Neural cell (in vitro differentiated cells): ENCODE results near the gene DOK6.

ENCODE experiments used
- EP300 ChIP-seq: fragments of 450-650 bp; conservative IDR thresholded peaks from 2 replicates; pipeline ENCODE4 v1.6.1; 2014; ENCODE audit warnings: antibody characterized with exemption, mild to moderate bottlenecking, moderate library complexity; ENCODE audit not compliant: poor library complexity, severe bottlenecking
- EZH2 ChIP-seq: fragments of 200-600, 300-800 bp; shearing (Covaris generic), sonication (generic); IDR thresholded peaks from 2 replicates; pipeline ENCODE4 v1.6.1; 2014; ENCODE audit warnings: antibody characterized with exemption, low read length, borderline replicate concordance, mild to moderate bottlenecking; ENCODE audit not compliant: insufficient read depth, poor library complexity, severe bottlenecking
- POLR2AphosphoS5 ChIP-seq: IDR thresholded peaks from 2 replicates; pipeline ENCODE4 v1.6.1; 2012
- RAD21 ChIP-seq: fragments of 450-650 bp; conservative IDR thresholded peaks from 2 replicates; pipeline ENCODE4 v1.6.1; 2014; ENCODE audit warnings: antibody characterized with exemption, mild to moderate bottlenecking, moderate library complexity
- TF ChIP-seq, protein P1 (sequence below): fragments of 450-650 bp; IDR thresholded peaks from 2 replicates; pipeline ENCODE4 v1.5.1; 2014; ENCODE audit warnings: antibody characterized with exemption, mild to moderate bottlenecking, moderate library complexity; ENCODE audit not compliant: poor library complexity, severe bottlenecking

GRCh38 chr18:69820538-69820937 is 419.9 kb downstream of the DOK6 start:
- TF ChIP-seq, protein P1, sequence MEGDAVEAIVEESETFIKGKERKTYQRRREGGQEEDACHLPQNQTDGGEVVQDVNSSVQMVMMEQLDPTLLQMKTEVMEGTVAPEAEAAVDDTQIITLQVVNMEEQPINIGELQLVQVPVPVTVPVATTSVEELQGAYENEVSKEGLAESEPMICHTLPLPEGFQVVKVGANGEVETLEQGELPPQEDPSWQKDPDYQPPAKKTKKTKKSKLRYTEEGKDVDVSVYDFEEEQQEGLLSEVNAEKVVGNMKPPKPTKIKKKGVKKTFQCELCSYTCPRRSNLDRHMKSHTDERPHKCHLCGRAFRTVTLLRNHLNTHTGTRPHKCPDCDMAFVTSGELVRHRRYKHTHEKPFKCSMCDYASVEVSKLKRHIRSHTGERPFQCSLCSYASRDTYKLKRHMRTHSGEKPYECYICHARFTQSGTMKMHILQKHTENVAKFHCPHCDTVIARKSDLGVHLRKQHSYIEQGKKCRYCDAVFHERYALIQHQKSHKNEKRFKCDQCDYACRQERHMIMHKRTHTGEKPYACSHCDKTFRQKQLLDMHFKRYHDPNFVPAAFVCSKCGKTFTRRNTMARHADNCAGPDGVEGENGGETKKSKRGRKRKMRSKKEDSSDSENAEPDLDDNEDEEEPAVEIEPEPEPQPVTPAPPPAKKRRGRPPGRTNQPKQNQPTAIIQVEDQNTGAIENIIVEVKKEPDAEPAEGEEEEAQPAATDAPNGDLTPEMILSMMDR: no peak
- TF ChIP-seq POLR2AphosphoS5 (no peak), EZH2 (no peak), RAD21 (no peak), EP300 (no peak)
